Transverse colon (tissue), 4 donors: ENCODE measurements around the gene HLA-DQA1. TPM values are rescaled to one million over a fixed set of nuclear protein-coding genes. Genes with fewer than 3 reads are reported as not detected.

Source experiments
- DNase-seq: peaks from one replicate; pipeline ENCODE4 v3.0.0-alpha.2; 2019
- H3K27ac ChIP-seq, 4 donors: fragments of 200-600 bp; sonication (generic); 2 replicates each; pipeline ENCODE4 v1.5.1; 2016 to 2018; ENCODE audit warnings: inconsistent platforms in 4 of 4
- H3K27me3 ChIP-seq: fragments of 200-600 bp; sonication (generic); 2 replicates; pipeline ENCODE4 v1.5.1; 2017; ENCODE audit warnings: inconsistent platforms
- H3K36me3 ChIP-seq, 4 donors: fragments of 200-600 bp; sonication (generic); 2 replicates each; pipeline ENCODE4 v1.5.1; 2017 to 2019; ENCODE audit warnings: inconsistent platforms in 4 of 4
- H3K4me1 ChIP-seq, 4 donors: fragments of 200-600 bp; sonication (generic); 2 replicates each; pipeline ENCODE4 v1.5.1; 2017 to 2020; ENCODE audit warnings: inconsistent platforms in 4 of 4
- H3K4me3 ChIP-seq, 4 donors: fragments of 200-600 bp; sonication (generic); 1 replicate in 1 of 4; 2 replicates in 3 of 4; pipeline versions ENCODE4 v1.5.1 to v1.6.1; 2017 to 2019; ENCODE audit warnings: inconsistent platforms in 4 of 4
- H3K9me3 ChIP-seq, 2 donors: fragments of 200-600 bp; sonication (generic); 2 replicates each; pipeline ENCODE4 v1.5.1; 2017 to 2019; ENCODE audit warnings: inconsistent platforms in 2 of 2
- EP300 ChIP-seq: sonication (generic); formaldehyde crosslinking; IDR thresholded peaks from one replicate; pipeline ENCODE4 v1.6.1; 2017; ENCODE audit warnings: antibody characterized with exemption, low read depth
- POLR2A ChIP-seq: fragments of 450-650 bp; IDR thresholded peaks from one replicate; pipeline ENCODE4 v1.6.1; 2016; ENCODE audit warnings: antibody characterized with exemption, mild to moderate bottlenecking, moderate library complexity
- POLR2AphosphoS5 ChIP-seq, 3 donors: sonication (generic); formaldehyde crosslinking; IDR thresholded peaks; one replicate each; pipeline ENCODE4 v1.6.1; 2016; ENCODE audit warnings: antibody characterized with exemption in 3 of 3
- WGBS, 2 donors: methylation state at CpG; one replicate each; pipeline ENCODE4 v1.1.5; 2018; ENCODE audit warnings: low coverage in 1 of 2; 5-methylcytosine and 5-hydroxymethylcytosine counted together
- in situ Hi-C, 4 donors: fragments of 200-750 bp; cut with MboI; loops; one replicate each; pipeline versions ENCODE4 v1.15.0 to v1.15.1; 2017; ENCODE audit warnings: low sequenced_read_pairs in 3 of 4, low pct_ligation_motif_present in 1 of 4, low pct_unique_long_range_greater_than_20kb in 1 of 4
- intact Hi-C: fragments of 100-400 bp; cut with DNase I; formaldehyde crosslinking; loops from one replicate; pipeline ENCODE4 v1.15.1; 2023; ENCODE audit warnings: low total_unique reads
- total RNA-seq, 4 donors: library from RNA; depleted of rRNA; stranded (reverse); fragments of >200 nt; gene quantifications; one replicate each; pipeline ENCODE4 v1.1.0, GENCODE V29; 2016
- TF ChIP-seq, protein P1 (sequence below), 5 experiments: fragments of 200-600 bp in 3 of 5; fragments of 450-650 bp in 2 of 5; sonication (generic) in 3 of 5; IDR thresholded peaks; 1 replicate in 2 of 5; 2 replicates in 3 of 5; pipeline ENCODE4 v1.5.1; 2016 to 2017; ENCODE audit warnings: antibody characterized with exemption in 5 of 5, inconsistent platforms in 3 of 5, mild to moderate bottlenecking in 2 of 5, moderate library complexity in 1 of 5

Gene HLA-DQA1
- total RNA-seq, 4 donors from 2014 or later: 0.41 to 4.5 (median 3.2) TPM; not detected in 1

DNA sequence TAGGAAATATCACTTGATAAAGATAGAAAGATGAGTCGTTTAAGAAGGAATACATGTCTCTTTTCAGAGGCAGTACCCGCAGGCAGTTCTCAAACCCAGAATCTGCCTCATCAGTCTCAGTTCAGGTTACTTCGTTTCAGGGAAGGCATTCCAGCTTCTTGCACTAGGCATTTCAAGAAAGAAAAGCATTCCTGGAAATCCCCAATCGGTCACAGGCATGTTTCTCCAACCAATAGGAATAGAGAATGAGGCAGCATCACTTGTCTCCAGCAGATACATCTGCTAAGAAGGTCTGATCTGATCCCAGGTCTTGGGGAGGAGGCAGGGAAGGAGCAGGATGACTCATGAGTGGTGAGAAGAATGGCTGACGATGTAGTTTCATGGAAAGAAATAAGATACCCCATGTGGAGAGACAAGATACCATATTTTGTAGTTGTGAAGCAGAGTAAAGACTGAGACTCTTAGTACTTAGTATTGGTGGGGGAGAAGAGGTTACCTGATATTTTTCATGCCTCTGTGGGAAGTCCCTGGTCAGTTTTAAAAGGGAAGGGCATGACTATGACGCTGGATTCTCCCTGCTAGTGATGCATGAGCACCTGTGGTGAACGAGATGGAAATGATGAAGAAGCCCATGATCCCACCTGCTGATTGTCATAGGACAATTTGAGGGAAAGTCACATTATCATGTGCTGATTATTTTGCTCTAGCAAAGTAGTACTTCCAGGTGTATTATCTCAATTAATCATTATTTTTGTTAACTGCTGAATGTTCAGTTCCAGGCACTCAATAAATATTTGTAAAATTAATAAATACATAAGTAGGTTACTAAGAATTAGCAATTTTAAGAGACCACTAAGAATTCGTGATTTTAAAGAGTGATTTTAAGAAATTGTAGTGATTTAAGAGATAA is 27.2 kb upstream of the HLA-DQA1 start:
- in situ Hi-C loops: no loop called here
- TF ChIP-seq POLR2A: no peak
- TF ChIP-seq POLR2AphosphoS5 (IDR thresholded peaks at IDR 0.05): no peak
- no peak for TF ChIP-seq EP300
- TF ChIP-seq, protein P1, sequence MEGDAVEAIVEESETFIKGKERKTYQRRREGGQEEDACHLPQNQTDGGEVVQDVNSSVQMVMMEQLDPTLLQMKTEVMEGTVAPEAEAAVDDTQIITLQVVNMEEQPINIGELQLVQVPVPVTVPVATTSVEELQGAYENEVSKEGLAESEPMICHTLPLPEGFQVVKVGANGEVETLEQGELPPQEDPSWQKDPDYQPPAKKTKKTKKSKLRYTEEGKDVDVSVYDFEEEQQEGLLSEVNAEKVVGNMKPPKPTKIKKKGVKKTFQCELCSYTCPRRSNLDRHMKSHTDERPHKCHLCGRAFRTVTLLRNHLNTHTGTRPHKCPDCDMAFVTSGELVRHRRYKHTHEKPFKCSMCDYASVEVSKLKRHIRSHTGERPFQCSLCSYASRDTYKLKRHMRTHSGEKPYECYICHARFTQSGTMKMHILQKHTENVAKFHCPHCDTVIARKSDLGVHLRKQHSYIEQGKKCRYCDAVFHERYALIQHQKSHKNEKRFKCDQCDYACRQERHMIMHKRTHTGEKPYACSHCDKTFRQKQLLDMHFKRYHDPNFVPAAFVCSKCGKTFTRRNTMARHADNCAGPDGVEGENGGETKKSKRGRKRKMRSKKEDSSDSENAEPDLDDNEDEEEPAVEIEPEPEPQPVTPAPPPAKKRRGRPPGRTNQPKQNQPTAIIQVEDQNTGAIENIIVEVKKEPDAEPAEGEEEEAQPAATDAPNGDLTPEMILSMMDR (IDR thresholded peaks at IDR 0.05): no peak
- 9 to 10% methylated on average over 5 to 8 of the region's 8 CpGs for WGBS, 2 donors
- Histone ChIP-seq H3K4me1 (no peaks in the 10 kb centered on the region), H3K9me3 (no peaks in the 10 kb centered on the region), H3K27me3 (no peaks in the 10 kb centered on the region), H3K27ac (peak overlapping the region in 2 of 4 donors; percentile 45 to 57), H3K36me3 (no peaks in the 10 kb centered on the region), H3K4me3 (peak overlapping the region in 1 of 4 donors; percentile 21)
- intact Hi-C loops: no loop called here
- no peak for DNase-seq

DNA sequence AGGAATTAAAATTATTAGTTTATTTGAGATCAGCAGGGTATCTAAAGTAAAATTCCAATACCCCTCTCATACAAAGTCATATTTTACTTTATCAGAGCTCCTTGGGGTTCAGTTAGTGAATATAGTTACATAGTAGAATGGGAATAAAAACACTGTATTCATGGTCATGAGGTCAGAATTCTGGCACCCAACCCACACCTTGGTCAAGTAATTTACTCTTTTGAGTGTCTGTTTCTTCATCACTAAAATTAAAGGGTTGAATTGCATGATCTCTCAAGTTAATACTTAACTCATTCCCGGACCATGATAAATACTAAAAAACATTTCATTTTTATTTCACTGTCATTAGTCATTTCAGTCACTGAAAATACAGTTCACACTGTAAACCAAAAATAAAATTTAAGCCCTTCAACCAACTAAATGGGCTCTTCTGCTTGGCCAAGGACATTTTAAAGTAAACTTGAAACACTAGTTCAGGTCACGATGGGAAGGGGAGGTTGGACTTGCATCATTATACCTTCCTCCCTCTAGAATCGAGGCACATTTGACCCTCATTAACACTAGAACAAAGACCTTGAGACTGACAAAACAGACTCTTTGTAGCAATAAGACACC is 26.4 kb upstream of the HLA-DQA1 start:
- no peaks in the 10 kb centered on the region for H3K4me1 ChIP-seq
- intact Hi-C loops: no loop called here
- H3K9me3 ChIP-seq: no peaks in the 10 kb centered on the region
- H3K27me3 ChIP-seq: no peaks in the 10 kb centered on the region
- no peak for DNase-seq
- WGBS, 2 donors: 0 to 29% methylated on average over 2 to 3 of the region's 3 CpGs
- TF ChIP-seq POLR2AphosphoS5 (IDR thresholded peaks at IDR 0.05) (no peak), POLR2A (no peak), EP300 (no peak)
- TF ChIP-seq, protein P1 (IDR thresholded peaks at IDR 0.05): no peak
- H3K4me3 ChIP-seq: no peak overlapping the region
- H3K27ac ChIP-seq: no peak overlapping the region
- in situ Hi-C loops: no loop called here
- no peaks in the 10 kb centered on the region for H3K36me3 ChIP-seq

DNA sequence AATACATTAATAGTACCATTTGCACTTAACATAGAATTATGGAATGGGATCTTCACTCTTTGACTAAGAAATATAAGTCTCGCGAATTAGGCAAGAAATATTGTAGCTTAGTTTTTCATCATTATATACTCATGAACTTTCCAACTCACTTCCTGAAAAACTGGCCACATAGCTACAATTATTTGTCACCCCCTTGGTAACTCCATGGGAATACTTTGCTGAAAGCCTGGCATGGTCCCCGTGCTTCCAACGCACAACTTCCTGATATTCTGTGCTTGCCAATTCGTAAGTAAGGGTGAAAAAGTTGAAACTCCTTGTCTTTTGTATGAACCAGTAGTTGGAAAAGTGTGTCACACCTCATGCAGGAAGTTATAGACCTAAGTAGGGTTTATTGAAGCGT is 23.7 kb upstream of the HLA-DQA1 start:
- Histone ChIP-seq H3K9me3 (no peaks in the 10 kb centered on the region), H3K27ac (no peak overlapping the region), H3K4me1 (no peaks in the 10 kb centered on the region), H3K27me3 (no peaks in the 10 kb centered on the region), H3K36me3 (no peaks in the 10 kb centered on the region), H3K4me3 (no peak overlapping the region)
- intact Hi-C loops: no loop called here
- WGBS, 2 donors: 11 to 38% methylated on average over 6 of the region's 6 CpGs
- DNase-seq: no peak
- TF ChIP-seq, protein P1 (IDR thresholded peaks at IDR 0.05): no peak
- in situ Hi-C loops: no loop called here

DNA sequence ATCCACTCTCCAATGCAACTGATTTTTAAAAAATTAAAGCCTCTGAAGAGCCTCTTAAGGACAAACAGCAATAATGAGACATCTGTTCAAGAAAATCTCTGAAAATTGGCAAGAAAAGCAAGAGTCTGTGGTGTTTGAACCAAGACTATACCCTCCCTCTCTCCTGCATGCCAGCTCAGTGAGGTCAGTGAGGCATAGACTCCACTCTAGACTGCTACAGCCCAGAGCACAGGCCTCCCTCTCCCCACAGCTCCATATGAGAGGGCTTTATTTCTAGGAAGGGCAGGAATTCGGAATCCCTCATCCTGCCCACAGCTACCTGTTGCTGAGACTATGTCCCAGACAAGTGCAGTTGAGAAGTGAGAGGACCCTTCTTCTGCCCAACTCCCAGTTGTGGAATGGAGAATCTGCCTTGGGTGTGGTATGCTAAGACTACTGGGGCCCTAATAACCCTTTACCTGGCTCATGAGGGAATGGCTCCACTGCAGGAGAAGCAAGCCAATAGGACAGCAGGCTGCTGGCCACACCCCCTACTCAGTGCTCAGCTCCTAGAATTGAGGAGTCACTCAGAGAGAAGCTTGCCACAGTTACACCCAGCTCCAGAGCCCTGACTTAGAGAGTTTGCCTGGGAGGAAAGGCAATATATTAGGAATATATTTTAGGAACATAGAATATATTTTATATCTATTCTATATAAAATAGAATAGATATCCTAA is 22.7 kb upstream of the HLA-DQA1 start:
- no peak for DNase-seq
- in situ Hi-C loops: no loop called here
- Histone ChIP-seq H3K4me1 (no peaks in the 10 kb centered on the region), H3K9me3 (no peaks in the 10 kb centered on the region), H3K27me3 (no peaks in the 10 kb centered on the region), H3K4me3 (no peak overlapping the region), H3K36me3 (no peaks in the 10 kb centered on the region), H3K27ac (no peak overlapping the region)
- 50% methylated on average over 1 of the region's 1 CpG; no CpG with 5 or more reads in 1 of the 2 donors for WGBS, 2 donors
- intact Hi-C loops: no loop called here
- TF ChIP-seq, protein P1 (IDR thresholded peaks at IDR 0.05): no peak
- TF ChIP-seq EP300 (no peak), POLR2A (no peak), POLR2AphosphoS5 (IDR thresholded peaks at IDR 0.05) (no peak)
